Colon (tissue), 2 donors: ENCODE measurements around the gene KRTAP10-8.
"Not testable (repeated sequence)": the region's sequence is repeated elsewhere in the genome, so short reads cannot be mapped to it uniquely, and the experiment has no call there.

Experiments
- FAIRE-seq: peaks from 2 replicates; lab custom pipeline; 2012; peaks lifted over from hg19 to GRCh38; lab: Jason Lieb, UNC
- donor health status: control.
- donor health status: control.

Gene KRTAP10-8

GRCh38 chr21:44612029-44612486 lies at the start of gene KRTAP10-8:
Gene KRTAP10-8, plus strand, starts transcription at chr21:44612079. Its CDS starts 22 bp downstream, at chr21:44612101.
- FAIRE-seq = no peak

- FAIRE-seq = no peak
These were observed 47.8 kb upstream of the KRTAP10-8 start for GRCh38 chr21:44564099-44564498.

GRCh38 chr21:44564886-44565598 lies 46.8 kb upstream of the KRTAP10-8 start:
- peak; percentile 61 for FAIRE-seq

GRCh38 chr21:44566403-44566802 lies 45.5 kb upstream of the KRTAP10-8 start:
- FAIRE-seq = peak; percentile 18

- no peak for FAIRE-seq
These were observed 44.3 kb upstream of the KRTAP10-8 start for GRCh38 chr21:44567481-44568171.

GRCh38 chr21:44568261-44568660 lies 43.6 kb upstream of the KRTAP10-8 start:
- FAIRE-seq = no peak

GRCh38 chr21:44568667-44569556 lies 43.0 kb upstream of the KRTAP10-8 start:
- no peak for FAIRE-seq

GRCh38 chr21:44569861-44570517 lies 41.9 kb upstream of the KRTAP10-8 start:
- FAIRE-seq = no peak

- no peak for FAIRE-seq
These were observed 40.6 kb upstream of the KRTAP10-8 start for GRCh38 chr21:44571296-44571695.

GRCh38 chr21:44571844-44572782 lies 39.8 kb upstream of the KRTAP10-8 start:
- no peak for FAIRE-seq

- no peak for FAIRE-seq
These were observed 38.8 kb upstream of the KRTAP10-8 start for GRCh38 chr21:44572959-44573583.

GRCh38 chr21:44573630-44574456 lies 38.0 kb upstream of the KRTAP10-8 start, which contains the start of gene KRTAP10-4:
Gene KRTAP10-4, plus strand, starts transcription at chr21:44573729. Its CDS starts 30 bp downstream, at chr21:44573759.
- FAIRE-seq = not testable (repeated sequence)

GRCh38 chr21:44574457-44575306 lies 37.2 kb upstream of the KRTAP10-8 start:
- FAIRE-seq = no peak

- no peak for FAIRE-seq
These were observed 36.4 kb upstream of the KRTAP10-8 start for GRCh38 chr21:44575307-44576024.

- FAIRE-seq = no peak
These were observed 35.9 kb upstream of the KRTAP10-8 start for GRCh38 chr21:44576025-44576420.

- no peak for FAIRE-seq
These were observed 33.4 kb upstream of the KRTAP10-8 start for GRCh38 chr21:44578371-44579055.
